Left ventricle myocardium inferior (tissue), 1 donor: ENCODE measurements around the gene MEA1. TPM values are rescaled to one million over a fixed set of nuclear protein-coding genes. Genes with fewer than 3 reads are reported as not detected.

ENCODE experiments used
- DNase-seq: peaks from one replicate; pipeline ENCODE4 v3.0.0-alpha.2; 2020
- H3K27ac ChIP-seq: fragments of 200-600 bp; replicated peaks from 2 replicates; pipeline ENCODE4 v1.8.0; 2021
- H3K27me3 ChIP-seq: fragments of 200-600 bp; 2 replicates; pipeline ENCODE4 v1.8.0; 2021; ENCODE audit warnings: low read depth
- H3K36me3 ChIP-seq: fragments of 200-600 bp; 2 replicates; pipeline ENCODE4 v1.8.0; 2021
- H3K4me1 ChIP-seq: fragments of 200-600 bp; 2 replicates; pipeline ENCODE4 v1.8.0; 2021
- H3K4me3 ChIP-seq: fragments of 200-600 bp; 2 replicates; pipeline ENCODE4 v1.8.0; 2021; ENCODE audit warnings: mild to moderate bottlenecking, moderate library complexity
- H3K9me3 ChIP-seq: fragments of 200-600 bp; replicated peaks from 2 replicates; pipeline ENCODE4 v1.8.0; 2021
- CTCF ChIP-seq: fragments of 200-600 bp; IDR thresholded peaks from 2 replicates; pipeline ENCODE4 v1.8.0; 2021; ENCODE audit warnings: antibody characterized with exemption, mild to moderate bottlenecking, borderline replicate concordance
- intact Hi-C: fragments of 100-400 bp; cut with micrococcal nuclease; formaldehyde crosslinking; loops from one replicate; pipeline ENCODE4 v1.11.0; 2022
- total RNA-seq: library from RNA; stranded (reverse); fragmentation: NEBNext Ultra II Directional; extraction: Animal tissue kit (Norgen Biotek cat#: 25700); gene quantifications from one replicate; pipeline ENCODE4 v1.2.1, GENCODE V29; 2021
- donor health status: DM: no; HTN: yes; CAD: no; lungs with severe emphysema.

The MEA1 gene
- total RNA-seq, 1 donor from 2014 or later = 32.6 TPM

- H3K4me1 ChIP-seq = peaks cover 4% of the 10 kb centered on the region
- H3K36me3 ChIP-seq = peaks cover 75% of the 10 kb centered on the region
- no peak for DNase-seq
- intact Hi-C loops = no loop called here
- no peak for TF ChIP-seq CTCF
- H3K27ac ChIP-seq = no peak overlapping the region
- no peaks in the 10 kb centered on the region for H3K9me3 ChIP-seq
- no peak overlapping the region for H3K4me3 ChIP-seq
- no peaks in the 10 kb centered on the region for H3K27me3 ChIP-seq
Observed at GRCh38 chr6:43029120-43029519, 15.4 kb upstream of the MEA1 start.

DNA sequence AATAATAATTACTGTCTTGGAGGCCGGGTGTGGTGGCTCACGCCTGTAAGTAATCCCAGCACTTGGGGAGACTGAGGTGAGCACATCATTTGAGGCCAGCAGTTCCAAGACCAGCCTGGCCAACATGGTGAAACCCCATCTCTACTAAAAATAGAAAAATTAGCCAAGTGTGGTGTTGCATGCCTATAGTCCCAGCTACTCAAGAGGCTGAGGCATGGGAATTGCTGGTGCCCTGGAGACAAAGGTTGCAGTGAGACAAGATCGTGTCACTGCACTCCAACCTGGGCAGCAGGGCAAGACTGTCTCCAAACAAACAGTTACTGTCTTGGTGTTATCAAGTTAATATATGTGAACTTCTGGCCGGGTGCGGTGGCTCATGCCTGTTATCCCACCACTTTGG lies 12.6 kb upstream of the MEA1 start:
- intact Hi-C loops = no loop called here
- Histone ChIP-seq H3K36me3 (peaks cover 71% of the 10 kb centered on the region), H3K4me1 (peaks cover 29% of the 10 kb centered on the region), H3K4me3 (no peak overlapping the region), H3K9me3 (no peaks in the 10 kb centered on the region), H3K27me3 (no peaks in the 10 kb centered on the region), H3K27ac (no peak overlapping the region)
- no peak for TF ChIP-seq CTCF
- DNase-seq = no peak

DNA sequence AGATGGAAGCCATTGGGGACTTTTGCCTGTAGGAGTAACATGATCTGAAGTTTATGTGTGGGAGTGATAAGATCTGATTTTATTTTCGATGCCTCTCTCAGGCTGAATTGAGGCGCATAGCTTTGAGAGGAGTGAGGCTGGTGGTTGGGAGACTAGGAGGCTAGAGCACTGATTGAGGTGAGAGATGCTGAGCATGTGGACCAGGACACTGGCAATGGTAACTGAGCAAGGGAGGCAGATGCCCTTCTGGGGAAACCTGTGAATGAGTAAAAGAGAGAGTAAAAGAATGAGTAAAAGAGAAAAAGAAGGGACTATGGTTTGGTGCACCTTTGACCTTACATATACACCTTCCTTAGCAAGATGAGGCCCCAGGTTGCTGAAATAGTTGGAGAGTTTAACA lies 10.7 kb upstream of the MEA1 start:
- no peak for TF ChIP-seq CTCF
- no peak for DNase-seq
- H3K9me3 ChIP-seq = no peaks in the 10 kb centered on the region
- H3K36me3 ChIP-seq = peaks cover 66% of the 10 kb centered on the region
- H3K27ac ChIP-seq = no peak overlapping the region
- peaks cover 40% of the 10 kb centered on the region for H3K4me1 ChIP-seq
- no peaks in the 10 kb centered on the region for H3K27me3 ChIP-seq
- intact Hi-C loops = no loop called here
- no peak overlapping the region for H3K4me3 ChIP-seq

GRCh38 chr6:43021270-43022047 lies 7.7 kb upstream of the MEA1 start, which contains the start of gene RRP36:
RRP36 (plus strand) TSS chr6:43021623; CDS start chr6:43021655, 32 bp downstream.
- Histone ChIP-seq H3K27ac (peak within 1 kb of the TSS; percentile 88), H3K4me1 (peaks cover 61% of the 10 kb centered on the region), H3K4me3 (peak within 1 kb of the TSS; percentile 96), H3K27me3 (no peaks in the 10 kb centered on the region), H3K9me3 (no peaks in the 10 kb centered on the region), H3K36me3 (peaks cover 61% of the 10 kb centered on the region)
- TF ChIP-seq CTCF = no peak
- DNase-seq = peak; percentile 81
- intact Hi-C loops = no loop called here

DNA sequence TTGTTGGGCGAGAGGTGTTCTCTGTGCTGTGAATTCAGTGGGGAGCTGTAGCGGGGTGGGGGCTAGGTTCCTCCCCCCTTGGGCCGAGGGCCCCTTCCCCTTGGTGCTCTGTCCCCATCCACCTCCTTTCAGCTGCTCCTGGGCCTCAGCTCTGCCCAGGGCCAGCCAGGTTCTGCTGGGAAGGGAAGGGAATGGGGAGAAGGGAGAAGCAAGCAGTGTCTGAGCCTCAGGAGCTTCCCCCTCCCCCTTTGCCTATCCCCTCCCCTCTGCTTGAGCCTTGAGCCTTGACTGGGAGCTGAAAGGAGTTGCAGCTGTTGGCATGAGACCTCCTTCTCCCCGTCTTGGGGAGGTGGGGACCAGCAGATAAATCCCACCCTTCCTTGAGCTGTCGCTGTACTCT lies 7.1 kb upstream of the MEA1 start:
- H3K4me3 ChIP-seq = peak overlapping the region; percentile 96
- H3K36me3 ChIP-seq = peaks cover 55% of the 10 kb centered on the region

More for the DNA sequence above, 7.1 kb upstream of the MEA1 start:
- TF ChIP-seq CTCF = no peak
- Histone ChIP-seq H3K27ac (peak overlapping the region; percentile 88), H3K9me3 (no peaks in the 10 kb centered on the region), H3K4me1 (peaks cover 67% of the 10 kb centered on the region), H3K27me3 (no peaks in the 10 kb centered on the region)
- DNase-seq = no peak
- intact Hi-C loops = no loop called here
